GM23338 (cell line): Measurements from ENCODE around the gene SLC2A13. TPM values are rescaled to one million over a fixed set of nuclear protein-coding genes. Genes with fewer than 3 reads are reported as not detected.

Source experiments
- ATAC-seq: fragments of 200-7000 bp; cut with Tn5 transposase; 3 replicates; pipeline ENCODE4 v1.9.1; 2020
- DNase-seq: peaks from one replicate; pipeline ENCODE4 v3.0.0-alpha.2; 2015; ENCODE audit warnings: low spot score
- H2AFZ ChIP-seq: fragments of 200-600 bp; sonication (generic); 2 replicates; pipeline ENCODE4 v1.8.0; 2016; ENCODE audit warnings: antibody characterized with exemption, mild to moderate bottlenecking, moderate library complexity
- H3F3A ChIP-seq: fragments of 200-600 bp; sonication (generic); replicated peaks from 2 replicates; pipeline ENCODE4 v1.8.0; 2017; ENCODE audit warnings: antibody characterized with exemption, mixed run types, low read depth
- H3K27ac ChIP-seq: fragments of 200-600 bp; sonication (generic); 2 replicates; pipeline ENCODE4 v1.6.1; 2016; ENCODE audit warnings: low read depth
- H3K27me3 ChIP-seq: fragments of 200-600 bp; sonication (generic); 2 replicates; pipeline ENCODE4 v1.8.0; 2016; ENCODE audit warnings: mild to moderate bottlenecking, mixed run types, moderate library complexity; ENCODE audit not compliant: insufficient read depth
- H3K36me3 ChIP-seq: fragments of 200-600 bp; sonication (generic); 2 replicates; pipeline ENCODE4 v1.8.0; 2016; ENCODE audit warnings: mild to moderate bottlenecking; ENCODE audit not compliant: insufficient read depth
- H3K4me1 ChIP-seq: fragments of 200-600 bp; sonication (generic); 2 replicates; pipeline ENCODE4 v1.8.0; 2016; ENCODE audit warnings: mild to moderate bottlenecking, moderate library complexity; ENCODE audit not compliant: insufficient read depth
- H3K4me2 ChIP-seq: fragments of 200-600 bp; sonication (generic); 2 replicates; pipeline ENCODE4 v1.7.1; 2017; ENCODE audit warnings: mixed run types
- H3K4me3 ChIP-seq: fragments of 200-600 bp; sonication (generic); 2 replicates; pipeline ENCODE4 v1.6.1; 2016; ENCODE audit warnings: mixed run types
- H3K79me2 ChIP-seq: fragments of 200-600 bp; sonication (generic); replicated peaks from 2 replicates; pipeline ENCODE4 v1.8.0; 2017; ENCODE audit warnings: mild to moderate bottlenecking; ENCODE audit not compliant: insufficient read depth
- H3K9me2 ChIP-seq: fragments of 200-600 bp; sonication (generic); 2 replicates; pipeline ENCODE4 v1.8.0; 2017; ENCODE audit not compliant: insufficient read depth
- H4K20me1 ChIP-seq: fragments of 200-600 bp; sonication (generic); replicated peaks from 2 replicates; pipeline ENCODE4 v1.8.0; 2017; ENCODE audit warnings: mild to moderate bottlenecking; ENCODE audit not compliant: insufficient read depth
- H3K27ac Mint-ChIP-seq: 2 replicates; pipeline ENCODE4 v1.8.0; 2020; ENCODE audit warnings: inconsistent platforms, mild to moderate bottlenecking, moderate library complexity, mixed read lengths
- H3K27me3 Mint-ChIP-seq: 3 replicates; pipeline ENCODE4 v1.8.0; 2022; ENCODE audit warnings: low read depth, mild to moderate bottlenecking, moderate library complexity, mixed read lengths, inconsistent platforms; ENCODE audit not compliant: insufficient read depth, poor library complexity
- H3K36me3 Mint-ChIP-seq: 3 replicates; pipeline ENCODE4 v1.8.0; 2021; ENCODE audit warnings: low read depth, mild to moderate bottlenecking, inconsistent platforms, moderate library complexity, mixed read lengths
- H3K4me1 Mint-ChIP-seq: 3 replicates; pipeline ENCODE4 v1.8.0; 2020; ENCODE audit warnings: mild to moderate bottlenecking, inconsistent platforms, mixed read lengths
- H3K4me3 Mint-ChIP-seq: 3 replicates; pipeline ENCODE4 v1.8.0; 2021; ENCODE audit warnings: moderate library complexity, mild to moderate bottlenecking, inconsistent platforms, mixed read lengths
- H3K9me3 Mint-ChIP-seq: 3 replicates; pipeline ENCODE4 v1.8.0; 2020; ENCODE audit warnings: moderate library complexity, mild to moderate bottlenecking, inconsistent platforms, mixed read lengths
- CREB1 ChIP-seq: fragments of 250-450 bp; sonication (Bioruptor Pico); IDR thresholded peaks from 2 replicates; pipeline ENCODE4 v1.5.0; 2020; ENCODE audit warnings: low read depth, mild to moderate bottlenecking, moderate library complexity
- CTCF ChIP-seq, 2 experiments: fragments of 200-600 bp in 1 of 2; sonication (generic) in 1 of 2; conservative IDR thresholded peaks; 2 replicates each; pipeline versions ENCODE4 v1.5.1 to v1.6.1; 2016 to 2017; ENCODE audit warnings: antibody characterized with exemption in 2 of 2, low read depth in 2 of 2, mild to moderate bottlenecking in 2 of 2, moderate library complexity in 1 of 2
- EZH2phosphoT487 ChIP-seq: fragments of 200-600 bp; sonication (generic); IDR thresholded peaks from one replicate; pipeline ENCODE4 v1.8.1; 2018; ENCODE audit warnings: antibody characterized with exemption; ENCODE audit not compliant: unreplicated experiment
- JUNB ChIP-seq: IDR thresholded peaks from one replicate; pipeline ENCODE4 v1.6.1; 2016; ENCODE audit warnings: antibody characterized with exemption; ENCODE audit not compliant: unreplicated experiment
- POLR2AphosphoS5 ChIP-seq: IDR thresholded peaks from 2 replicates; pipeline ENCODE4 v1.6.1; 2016; ENCODE audit warnings: antibody characterized with exemption, low read depth
- polyA plus RNA-seq: library from polyadenylated mRNA; unstranded; fragments of >200 nt; fragmentation: Nextera tagmentation; extraction: Ambion mirVana; gene quantifications from 2 replicates; pipeline ENCODE4 v1.2.1, GENCODE V29; 2016
- total RNA-seq: library from RNA; depleted of rRNA; stranded (reverse); fragments of >200 nt; shearing (Covaris generic); gene quantifications from 2 replicates; pipeline ENCODE4 v1.2.3, GENCODE V29; 2014
- TF ChIP-seq, protein P1 (sequence below): IDR thresholded peaks from 2 replicates; pipeline ENCODE4 v1.6.1; 2016; ENCODE audit warnings: antibody characterized with exemption
- TF ChIP-seq, protein P2 (sequence below): fragments of 250-450 bp; sonication (Bioruptor Pico); IDR thresholded peaks from 2 replicates; pipeline ENCODE4 v1.5.0; 2020; ENCODE audit warnings: mild to moderate bottlenecking, moderate library complexity

The SLC2A13 gene
- total and polyA plus RNA-seq, 2 experiments from 2014 or later: 6.8 to 22.7 TPM

DNA sequence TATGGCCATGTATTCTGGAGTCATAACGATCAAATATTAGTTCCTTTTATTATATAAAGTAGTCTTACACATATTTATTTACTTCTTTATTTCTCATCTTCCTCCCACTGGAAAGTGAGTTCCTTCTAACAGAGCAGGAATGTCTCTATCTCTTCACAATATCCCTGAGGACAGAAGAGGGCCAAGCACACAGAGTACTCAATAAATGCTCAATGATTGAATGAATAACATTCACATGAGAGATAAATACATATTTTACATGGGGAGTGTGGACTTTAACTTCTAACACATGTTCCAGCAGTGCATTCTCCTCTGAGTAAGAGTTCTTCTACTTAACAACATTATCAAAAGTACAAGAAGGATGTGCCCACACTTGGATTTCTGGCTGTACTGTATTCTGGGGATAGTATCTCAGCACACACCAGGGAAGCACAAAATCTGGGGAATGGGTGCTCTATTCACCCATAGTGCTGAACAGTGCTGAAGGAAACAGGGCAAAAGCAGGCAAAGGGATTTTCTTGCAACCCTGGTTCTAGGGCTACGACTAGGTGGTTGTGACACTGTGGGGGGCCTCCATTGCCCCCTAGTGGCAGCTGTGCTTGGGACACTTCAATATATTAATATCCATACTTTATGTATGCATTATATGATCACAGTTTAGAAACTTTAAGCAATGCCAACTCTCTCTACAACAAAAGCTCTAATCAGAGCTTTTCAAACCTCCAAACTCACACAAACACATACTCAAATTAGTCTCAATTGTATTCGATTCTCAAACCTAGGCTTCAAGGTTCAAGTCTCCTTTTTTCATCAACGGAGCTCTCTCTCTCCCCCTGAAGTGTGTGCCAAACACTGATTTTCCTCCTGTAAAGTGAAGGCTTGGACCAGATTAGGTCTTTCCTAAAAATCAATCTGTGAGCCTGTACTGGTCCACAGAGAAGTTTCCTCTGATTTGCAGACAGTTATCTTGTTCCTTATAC, 115.5 kb downstream of the SLC2A13 start:
- peak; percentile 64 for DNase-seq
- H3K9me2 ChIP-seq: no peaks in the 10 kb centered on the region
- Mint-ChIP-seq H3K27ac (no peak overlapping the region), H3K4me1 (peaks cover 12% of the 10 kb centered on the region), H3K4me3 (no peak overlapping the region), H3K27me3 (no peaks in the 10 kb centered on the region), H3K9me3 (no peaks in the 10 kb centered on the region), H3K36me3 (no peaks in the 10 kb centered on the region; the same call in 2 of the 3 replicates)
- H3K27ac ChIP-seq: no peak overlapping the region
- no peak overlapping the region for H3K4me2 ChIP-seq
- TF ChIP-seq POLR2AphosphoS5: no peak
- TF ChIP-seq CTCF (conservative IDR thresholded peaks at IDR 0.05; ENCODE audit: low read depth in 2 of 2): peak; percentile 74 to 93
- no peak for TF ChIP-seq JUNB
- TF ChIP-seq CREB1: no peak
- no peak for TF ChIP-seq EZH2phosphoT487
- H2AFZ ChIP-seq: no peak overlapping the region
- no peak overlapping the region for H3K4me3 ChIP-seq
- H3K4me1 ChIP-seq: 0 out of 2 replicates have a peak, but pooled peaks cover 5% of the 10 kb centered on the region
- no peaks in the 10 kb centered on the region for H3F3A ChIP-seq
- H3K79me2 ChIP-seq: no peaks in the 10 kb centered on the region
- H3K36me3 ChIP-seq: 0 out of 2 replicates have a peak, but pooled peaks cover 2% of the 10 kb centered on the region
- ATAC-seq: peak; percentile 81
- no peaks in the 10 kb centered on the region for H3K27me3 ChIP-seq
- no peaks in the 10 kb centered on the region; the same call in 1 of the 2 replicates for H4K20me1 ChIP-seq

- Mint-ChIP-seq H3K27me3 (no peaks in the 10 kb centered on the region), H3K4me1 (peaks cover 12% of the 10 kb centered on the region), H3K4me3 (no peak overlapping the region), H3K36me3 (no peaks in the 10 kb centered on the region), H3K27ac (no peak overlapping the region), H3K9me3 (no peaks in the 10 kb centered on the region)
- H3K4me1 ChIP-seq: 0 out of 2 replicates have a peak, but pooled peaks cover 5% of the 10 kb centered on the region
- H3K36me3 ChIP-seq: no peaks in the 10 kb centered on the region
- no peak overlapping the region for H2AFZ ChIP-seq
- ATAC-seq: no peak
- H3K4me3 ChIP-seq: no peak overlapping the region
- no peaks in the 10 kb centered on the region; the same call in 1 of the 2 replicates for H4K20me1 ChIP-seq
- H3K4me2 ChIP-seq: no peak overlapping the region
- TF ChIP-seq, protein P1, sequence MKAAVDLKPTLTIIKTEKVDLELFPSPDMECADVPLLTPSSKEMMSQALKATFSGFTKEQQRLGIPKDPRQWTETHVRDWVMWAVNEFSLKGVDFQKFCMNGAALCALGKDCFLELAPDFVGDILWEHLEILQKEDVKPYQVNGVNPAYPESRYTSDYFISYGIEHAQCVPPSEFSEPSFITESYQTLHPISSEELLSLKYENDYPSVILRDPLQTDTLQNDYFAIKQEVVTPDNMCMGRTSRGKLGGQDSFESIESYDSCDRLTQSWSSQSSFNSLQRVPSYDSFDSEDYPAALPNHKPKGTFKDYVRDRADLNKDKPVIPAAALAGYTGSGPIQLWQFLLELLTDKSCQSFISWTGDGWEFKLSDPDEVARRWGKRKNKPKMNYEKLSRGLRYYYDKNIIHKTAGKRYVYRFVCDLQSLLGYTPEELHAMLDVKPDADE: no peak
- TF ChIP-seq CTCF (conservative IDR thresholded peaks at IDR 0.05; ENCODE audit: low read depth in 2 of 2): no peak
- TF ChIP-seq, protein P2, sequence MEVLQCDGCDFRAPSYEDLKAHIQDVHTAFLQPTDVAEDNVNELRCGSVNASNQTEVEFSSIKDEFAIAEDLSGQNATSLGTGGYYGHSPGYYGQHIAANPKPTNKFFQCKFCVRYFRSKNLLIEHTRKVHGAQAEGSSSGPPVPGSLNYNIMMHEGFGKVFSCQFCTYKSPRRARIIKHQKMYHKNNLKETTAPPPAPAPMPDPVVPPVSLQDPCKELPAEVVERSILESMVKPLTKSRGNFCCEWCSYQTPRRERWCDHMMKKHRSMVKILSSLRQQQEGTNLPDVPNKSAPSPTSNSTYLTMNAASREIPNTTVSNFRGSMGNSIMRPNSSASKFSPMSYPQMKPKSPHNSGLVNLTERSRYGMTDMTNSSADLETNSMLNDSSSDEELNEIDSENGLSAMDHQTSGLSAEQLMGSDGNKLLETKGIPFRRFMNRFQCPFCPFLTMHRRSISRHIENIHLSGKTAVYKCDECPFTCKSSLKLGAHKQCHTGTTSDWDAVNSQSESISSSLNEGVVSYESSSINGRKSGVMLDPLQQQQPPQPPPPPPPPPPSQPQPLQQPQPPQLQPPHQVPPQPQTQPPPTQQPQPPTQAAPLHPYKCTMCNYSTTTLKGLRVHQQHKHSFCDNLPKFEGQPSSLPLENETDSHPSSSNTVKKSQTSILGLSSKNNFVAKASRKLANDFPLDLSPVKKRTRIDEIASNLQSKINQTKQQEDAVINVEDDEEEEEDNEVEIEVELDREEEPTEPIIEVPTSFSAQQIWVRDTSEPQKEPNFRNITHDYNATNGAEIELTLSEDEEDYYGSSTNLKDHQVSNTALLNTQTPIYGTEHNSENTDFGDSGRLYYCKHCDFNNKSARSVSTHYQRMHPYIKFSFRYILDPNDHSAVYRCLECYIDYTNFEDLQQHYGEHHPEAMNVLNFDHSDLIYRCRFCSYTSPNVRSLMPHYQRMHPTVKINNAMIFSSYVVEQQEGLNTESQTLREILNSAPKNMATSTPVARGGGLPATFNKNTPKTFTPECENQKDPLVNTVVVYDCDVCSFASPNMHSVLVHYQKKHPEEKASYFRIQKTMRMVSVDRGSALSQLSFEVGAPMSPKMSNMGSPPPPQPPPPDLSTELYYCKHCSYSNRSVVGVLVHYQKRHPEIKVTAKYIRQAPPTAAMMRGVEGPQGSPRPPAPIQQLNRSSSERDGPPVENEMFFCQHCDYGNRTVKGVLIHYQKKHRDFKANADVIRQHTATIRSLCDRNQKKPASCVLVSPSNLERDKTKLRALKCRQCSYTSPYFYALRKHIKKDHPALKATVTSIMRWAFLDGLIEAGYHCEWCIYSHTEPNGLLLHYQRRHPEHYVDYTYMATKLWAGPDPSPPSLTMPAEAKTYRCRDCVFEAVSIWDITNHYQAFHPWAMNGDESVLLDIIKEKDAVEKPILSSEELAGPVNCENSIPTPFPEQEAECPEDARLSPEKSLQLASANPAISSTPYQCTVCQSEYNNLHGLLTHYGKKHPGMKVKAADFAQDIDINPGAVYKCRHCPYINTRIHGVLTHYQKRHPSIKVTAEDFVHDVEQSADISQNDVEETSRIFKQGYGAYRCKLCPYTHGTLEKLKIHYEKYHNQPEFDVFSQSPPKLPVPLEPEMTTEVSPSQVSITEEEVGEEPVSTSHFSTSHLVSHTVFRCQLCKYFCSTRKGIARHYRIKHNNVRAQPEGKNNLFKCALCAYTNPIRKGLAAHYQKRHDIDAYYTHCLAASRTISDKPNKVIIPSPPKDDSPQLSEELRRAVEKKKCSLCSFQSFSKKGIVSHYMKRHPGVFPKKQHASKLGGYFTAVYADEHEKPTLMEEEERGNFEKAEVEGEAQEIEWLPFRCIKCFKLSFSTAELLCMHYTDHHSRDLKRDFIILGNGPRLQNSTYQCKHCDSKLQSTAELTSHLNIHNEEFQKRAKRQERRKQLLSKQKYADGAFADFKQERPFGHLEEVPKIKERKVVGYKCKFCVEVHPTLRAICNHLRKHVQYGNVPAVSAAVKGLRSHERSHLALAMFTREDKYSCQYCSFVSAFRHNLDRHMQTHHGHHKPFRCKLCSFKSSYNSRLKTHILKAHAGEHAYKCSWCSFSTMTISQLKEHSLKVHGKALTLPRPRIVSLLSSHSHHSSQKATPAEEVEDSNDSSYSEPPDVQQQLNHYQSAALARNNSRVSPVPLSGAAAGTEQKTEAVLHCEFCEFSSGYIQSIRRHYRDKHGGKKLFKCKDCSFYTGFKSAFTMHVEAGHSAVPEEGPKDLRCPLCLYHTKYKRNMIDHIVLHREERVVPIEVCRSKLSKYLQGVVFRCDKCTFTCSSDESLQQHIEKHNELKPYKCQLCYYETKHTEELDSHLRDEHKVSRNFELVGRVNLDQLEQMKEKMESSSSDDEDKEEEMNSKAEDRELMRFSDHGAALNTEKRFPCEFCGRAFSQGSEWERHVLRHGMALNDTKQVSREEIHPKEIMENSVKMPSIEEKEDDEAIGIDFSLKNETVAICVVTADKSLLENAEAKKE: no peak
- no peak for DNase-seq
- no peaks in the 10 kb centered on the region for H3F3A ChIP-seq
- H3K27ac ChIP-seq: no peak overlapping the region
- H3K9me2 ChIP-seq: no peaks in the 10 kb centered on the region
- H3K27me3 ChIP-seq: no peaks in the 10 kb centered on the region
- H3K79me2 ChIP-seq: no peaks in the 10 kb centered on the region
Measured at GRCh38 chr12:39989501-39989900, 116.4 kb downstream of the SLC2A13 start.
